CD4-positive, alpha-beta T cell (primary cell): ENCODE results near the gene EXOC1L. TPM values are rescaled to one million over a fixed set of nuclear protein-coding genes. Genes with fewer than 3 reads are reported as not detected.

Source experiments
- ATAC-seq: fragments of 200-7000 bp; cut with Tn5 transposase; one replicate; pipeline ENCODE4 v1.10.0; 2022; ENCODE audit warnings: mild to moderate bottlenecking; ENCODE audit not compliant: poor library complexity
- CTCF ChIA-PET: fragments of 350-600 bp; sonication (Branson Sonifier 250); formaldehyde crosslinking; loops from one replicate; lab custom pipeline; 2021; ENCODE audit warnings: antibody characterized with exemption, inconsistent platforms; lab: Charles Lee
- POLR2A ChIA-PET: fragments of 350-600 bp; sonication (Branson Sonifier 250); formaldehyde crosslinking; loops from one replicate; lab custom pipeline; 2021; ENCODE audit warnings: antibody characterized with exemption, inconsistent platforms; lab: Charles Lee
- DNase-seq, 14 experiments: peaks; one replicate each; pipeline ENCODE4 v3.0.0-alpha.2; 2013 to 2020; ENCODE audit warnings: mixed read lengths in 2 of 14
- H3K27ac ChIP-seq, 2 donors: one replicate each; pipeline versions ENCODE4 v1.5.1 to v1.7.0; 2013; ENCODE audit warnings: low read length in 2 of 2, low read depth in 1 of 2, mild to moderate bottlenecking in 1 of 2
- H3K27me3 ChIP-seq, 2 experiments: 1 replicate in 1 of 2; 2 replicates in 1 of 2; pipeline versions ENCODE4 v1.6.1 to v1.7.0; 2013; ENCODE audit warnings: low read length in 2 of 2, control low read depth in 1 of 2, mild to moderate bottlenecking in 1 of 2, moderate library complexity in 1 of 2; ENCODE audit not compliant: insufficient read depth in 2 of 2, control insufficient read depth in 1 of 2
- H3K36me3 ChIP-seq: one replicate; pipeline ENCODE4 v1.6.1; 2013; ENCODE audit warnings: low read length, control low read depth; ENCODE audit not compliant: insufficient read depth
- H3K4me1 ChIP-seq: one replicate; pipeline ENCODE4 v1.6.1; 2013; ENCODE audit warnings: low read length, control low read depth; ENCODE audit not compliant: insufficient read depth
- H3K4me3 ChIP-seq: one replicate; pipeline ENCODE4 v1.5.1; 2013; ENCODE audit warnings: mild to moderate bottlenecking, low read length, moderate library complexity
- H3K9me3 ChIP-seq, 2 experiments: 1 replicate in 1 of 2; 2 replicates in 1 of 2; pipeline versions ENCODE4 v1.6.1 to v1.7.0; 2013; ENCODE audit warnings: low read length in 2 of 2, mild to moderate bottlenecking in 2 of 2, control low read depth in 1 of 2, moderate library complexity in 1 of 2; ENCODE audit not compliant: control insufficient read depth in 1 of 2, insufficient read depth in 1 of 2
- H3K27ac Mint-ChIP-seq: one replicate; pipeline ENCODE4 v1.8.0; 2020; ENCODE audit warnings: mixed read lengths
- H3K27me3 Mint-ChIP-seq: one replicate; pipeline ENCODE4 v1.8.0; 2021; ENCODE audit warnings: mixed read lengths
- H3K36me3 Mint-ChIP-seq: one replicate; pipeline ENCODE4 v1.8.0; 2021; ENCODE audit warnings: low read depth, mixed read lengths
- H3K4me1 Mint-ChIP-seq: one replicate; pipeline ENCODE4 v1.8.0; 2021; ENCODE audit warnings: low read depth, mixed read lengths
- H3K4me3 Mint-ChIP-seq: one replicate; pipeline ENCODE4 v1.8.0; 2020; ENCODE audit warnings: mild to moderate bottlenecking, mixed read lengths
- H3K9me3 Mint-ChIP-seq: one replicate; pipeline ENCODE4 v1.8.0; 2020; ENCODE audit warnings: mixed read lengths
- CTCF ChIP-seq: fragments of 200-600 bp; IDR thresholded peaks from one replicate; pipeline ENCODE4 v1.8.0; 2022; ENCODE audit warnings: antibody characterized with exemption, mild to moderate bottlenecking
- intact Hi-C, 2 experiments: fragments of 100-400 bp; cut with DNase I in 1 of 2; cut with micrococcal nuclease in 1 of 2; formaldehyde crosslinking; loops; one replicate each; pipeline versions ENCODE4 v1.15.1 to v1.9.0; 2023 to 2025; cut with DNase I, micrococcal nuclease
- total RNA-seq, 174 experiments: library from RNA in 2 of 174; stranded (reverse) in 2 of 174; gene quantifications; one replicate each; pipeline ENCODE4 v1.2.3 and lab custom pipeline; 2021 to 2026

The EXOC1L gene
- total RNA-seq, 2 experiments from 2014 or later = not detected

GRCh38 chr4:55820279-55820678 is 689 bp downstream of the EXOC1L start:
- H3K27me3 Mint-ChIP-seq = peaks cover 24% of the 10 kb centered on the region
- peaks cover 6% of the 10 kb centered on the region for H3K4me1 Mint-ChIP-seq
- Histone ChIP-seq H3K4me3 (no peak overlapping the region), H3K27me3 (peaks cover 0 to 29% of the 10 kb centered on the region in 2 experiments), H3K9me3 (no peaks in the 10 kb centered on the region), H3K36me3 (no peaks in the 10 kb centered on the region), H3K4me1 (peaks cover 3% of the 10 kb centered on the region), H3K27ac (no peak overlapping the region)
- CTCF ChIA-PET = no interaction called here
- DNase-seq = no peak
- no peak for ATAC-seq
- TF ChIP-seq CTCF = no peak
- no peaks in the 10 kb centered on the region for H3K9me3 Mint-ChIP-seq
- no peak overlapping the region for H3K4me3 Mint-ChIP-seq
- intact Hi-C loops = no loop called here
- no peak overlapping the region for H3K27ac Mint-ChIP-seq
- no peaks in the 10 kb centered on the region for H3K36me3 Mint-ChIP-seq
- POLR2A ChIA-PET = no interaction called here

GRCh38 chr4:55822329-55822728 is 2.7 kb downstream of the EXOC1L start:
- H3K9me3 ChIP-seq = no peaks in the 10 kb centered on the region
- Mint-ChIP-seq H3K9me3 (no peaks in the 10 kb centered on the region), H3K27me3 (peaks cover 31% of the 10 kb centered on the region), H3K4me3 (no peak overlapping the region), H3K36me3 (no peaks in the 10 kb centered on the region), H3K4me1 (peaks cover 6% of the 10 kb centered on the region), H3K27ac (no peak overlapping the region)
- ATAC-seq (no peak), DNase-seq (no peak)
- TF ChIP-seq CTCF = no peak
- no peak overlapping the region for H3K4me3 ChIP-seq
- H3K4me1 ChIP-seq = peaks cover 3% of the 10 kb centered on the region
- intact Hi-C loops = no loop called here
- H3K27me3 ChIP-seq = peaks cover 0 to 33% of the 10 kb centered on the region in 2 experiments
- ChIA-PET POLR2A (no interaction called here), CTCF (no interaction called here)
- no peak overlapping the region for H3K27ac ChIP-seq
- no peaks in the 10 kb centered on the region for H3K36me3 ChIP-seq

GRCh38 chr4:55824865-55825264 is 5.3 kb downstream of the EXOC1L start:
- H3K36me3 Mint-ChIP-seq = no peaks in the 10 kb centered on the region
- CTCF ChIA-PET = interaction anchor here (1.2 kb wide), 1 partner anchor 42 kb away, joined by 3 read pairs; no protein-coding TSS in a partner anchor

More at GRCh38 chr4:55824865-55825264, 5.3 kb downstream of the EXOC1L start:
- intact Hi-C loops = no loop called here
- Mint-ChIP-seq H3K9me3 (no peaks in the 10 kb centered on the region), H3K27ac (no peak overlapping the region), H3K4me1 (peaks cover under 1% of the 10 kb centered on the region), H3K27me3 (peaks cover 40% of the 10 kb centered on the region), H3K4me3 (no peak overlapping the region)
- DNase-seq (no peak), ATAC-seq (no peak)
- Histone ChIP-seq H3K27me3 (peaks cover 0 to 18% of the 10 kb centered on the region in 2 experiments), H3K36me3 (no peaks in the 10 kb centered on the region), H3K9me3 (no peaks in the 10 kb centered on the region), H3K4me1 (peaks cover under 1% of the 10 kb centered on the region), H3K27ac (no peak overlapping the region), H3K4me3 (no peak overlapping the region)
- TF ChIP-seq CTCF = no peak
- POLR2A ChIA-PET = no interaction called here
